Right lobe of liver (tissue), 4 donors: ENCODE measurements around the gene MEGF10.

ENCODE experiments used
- CTCF ChIP-seq, 4 donors: fragments of 200-600 bp in 3 of 4; fragments of 450-650 bp in 1 of 4; IDR thresholded peaks; one replicate each; pipeline versions ENCODE4 v1.5.1 to v1.8.0; 2016 to 2022; ENCODE audit warnings: antibody characterized with exemption in 4 of 4, mild to moderate bottlenecking in 2 of 4
- POLR2A ChIP-seq: fragments of 450-650 bp; IDR thresholded peaks from one replicate; pipeline ENCODE4 v1.6.1; 2017; ENCODE audit warnings: antibody characterized with exemption, mild to moderate bottlenecking
- donor health status: DM: no; HTN: no; CAD: no.
- donor health status: DM: no; HTN: no; CAD: no.
- donor health status: DM: no; HTN: yes; CAD: no.

GRCh38 chr5:127472700-127473099, 182.1 kb downstream of the MEGF10 start:
- TF ChIP-seq CTCF (IDR thresholded peaks at IDR 0.05) (no peak), POLR2A (no peak)
